DOHH2 (cell line): ENCODE results near the gene HIVEP3.

ENCODE experiments used
- H3F3A ChIP-seq: fragments of 200-600 bp; sonication (generic), shearing (Covaris generic); 2 replicates; pipeline ENCODE4 v1.6.0; 2016; ENCODE audit warnings: antibody characterized with exemption, mild to moderate bottlenecking; ENCODE audit not compliant: control insufficient read depth, insufficient read depth
- H3K27ac ChIP-seq: fragments of 200-600 bp; sonication (generic); 2 replicates; pipeline ENCODE4 v1.5.1; 2014; ENCODE audit warnings: low read depth, mild to moderate bottlenecking, low read length, moderate library complexity
- H3K27me3 ChIP-seq: fragments of 200-600 bp; sonication (generic); 2 replicates; pipeline ENCODE4 v1.6.1; 2014; ENCODE audit warnings: mild to moderate bottlenecking, low read length, mixed read lengths; ENCODE audit not compliant: control insufficient read depth
- H3K36me3 ChIP-seq: fragments of 200-600 bp; sonication (generic); 2 replicates; pipeline ENCODE4 v1.6.1; 2014; ENCODE audit warnings: mild to moderate bottlenecking, low read length, moderate library complexity, mixed read lengths; ENCODE audit not compliant: control insufficient read depth
- H3K4me1 ChIP-seq: fragments of 200-600 bp; sonication (generic); 2 replicates; pipeline ENCODE4 v1.6.1; 2014; ENCODE audit warnings: mild to moderate bottlenecking, low read length, mixed read lengths; ENCODE audit not compliant: control insufficient read depth
- H3K4me2 ChIP-seq: fragments of 200-600 bp; sonication (generic); 2 replicates; pipeline ENCODE4 v1.6.0; 2014; ENCODE audit warnings: mild to moderate bottlenecking, low read length, moderate library complexity
- H3K4me3 ChIP-seq: fragments of 200-600 bp; sonication (generic); 2 replicates; pipeline ENCODE4 v1.5.1; 2014; ENCODE audit warnings: mild to moderate bottlenecking, low read length, mixed read lengths
- H3K79me2 ChIP-seq: fragments of 200-600 bp; sonication (generic); 2 replicates; pipeline ENCODE4 v1.6.1; 2014; ENCODE audit warnings: mild to moderate bottlenecking, low read length, mixed read lengths; ENCODE audit not compliant: control insufficient read depth
- H3K9me2 ChIP-seq: fragments of 200-600 bp; sonication (generic); replicated peaks from 2 replicates; pipeline ENCODE4 v1.6.1; 2014; ENCODE audit warnings: mild to moderate bottlenecking, low read length, mixed read lengths; ENCODE audit not compliant: control insufficient read depth
- H3K9me3 ChIP-seq: fragments of 200-600 bp; sonication (generic); 2 replicates; pipeline ENCODE4 v1.6.1; 2014; ENCODE audit warnings: antibody characterized with exemption, low read length, mixed read lengths; ENCODE audit not compliant: control insufficient read depth, insufficient read depth
- H4K20me1 ChIP-seq: fragments of 200-600 bp; sonication (generic); 2 replicates; pipeline ENCODE4 v1.6.0; 2014; ENCODE audit warnings: low read depth, mild to moderate bottlenecking, antibody characterized with exemption, low read length, moderate library complexity; ENCODE audit not compliant: control insufficient read depth, insufficient read depth
- CTCF ChIP-seq: fragments of 200-600 bp; sonication (generic); IDR thresholded peaks from one replicate; pipeline ENCODE4 v1.5.1; 2014; ENCODE audit warnings: antibody characterized with exemption, mild to moderate bottlenecking, low read depth, low read length; ENCODE audit not compliant: poor library complexity, severe bottlenecking
- EZH2phosphoT487 ChIP-seq: fragments of 200-600 bp; sonication (generic); IDR thresholded peaks from 2 replicates; pipeline ENCODE4 v1.6.1; 2017; ENCODE audit warnings: borderline replicate concordance, mild to moderate bottlenecking, antibody characterized with exemption, low read length, moderate library complexity, mixed read lengths

HIVEP3 gene

GRCh38 chr1:41523949-41524675 is 394.6 kb downstream of the HIVEP3 start:
- no peaks in the 10 kb centered on the region for H3K27me3 ChIP-seq
- no peaks in the 10 kb centered on the region for H3K4me1 ChIP-seq
- H3K9me2 ChIP-seq, result no peaks in the 10 kb centered on the region
- H3K27ac ChIP-seq, result no peak overlapping the region
- H3K4me2 ChIP-seq, result no peak overlapping the region
- H4K20me1 ChIP-seq, result no peaks in the 10 kb centered on the region
- no peaks in the 10 kb centered on the region for H3F3A ChIP-seq
- no peaks in the 10 kb centered on the region for H3K79me2 ChIP-seq
- TF ChIP-seq CTCF, result no peak
- no peak for TF ChIP-seq EZH2phosphoT487
- H3K36me3 ChIP-seq, result no peaks in the 10 kb centered on the region
- H3K4me3 ChIP-seq, result no peak overlapping the region
- peaks cover 21% of the 10 kb centered on the region; the same call in 1 of the 2 replicates for H3K9me3 ChIP-seq

DNA sequence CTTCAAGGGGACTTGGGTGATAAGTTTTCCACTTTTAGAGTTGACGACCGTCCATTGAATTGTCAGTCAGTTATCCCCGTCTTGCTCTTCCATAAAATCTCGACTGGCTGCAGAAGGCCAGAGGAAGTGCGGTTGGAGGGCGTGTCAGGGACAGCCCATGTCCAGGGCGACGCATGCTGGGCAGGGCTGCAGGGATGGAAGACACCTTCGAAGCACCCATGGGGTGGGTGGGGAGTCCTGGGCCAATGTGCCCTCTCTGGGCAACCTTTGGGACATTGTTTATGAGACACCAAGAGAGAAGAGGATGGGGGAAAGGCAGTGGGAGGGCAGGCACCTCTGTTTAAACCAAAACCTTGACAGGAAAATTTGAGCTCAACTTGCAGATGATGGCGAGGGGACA is 395.7 kb downstream of the HIVEP3 start:
- Histone ChIP-seq H3K9me3 (peaks cover 14% of the 10 kb centered on the region; the same call in 1 of the 2 replicates), H3K27ac (no peak overlapping the region), H3K9me2 (no peaks in the 10 kb centered on the region), H3K36me3 (no peaks in the 10 kb centered on the region), H3K79me2 (no peaks in the 10 kb centered on the region), H3K4me3 (no peak overlapping the region), H4K20me1 (no peaks in the 10 kb centered on the region), H3K27me3 (no peaks in the 10 kb centered on the region), H3F3A (no peaks in the 10 kb centered on the region), H3K4me1 (no peaks in the 10 kb centered on the region), H3K4me2 (no peak overlapping the region)
- no peak for TF ChIP-seq CTCF
- TF ChIP-seq EZH2phosphoT487, result no peak

DNA sequence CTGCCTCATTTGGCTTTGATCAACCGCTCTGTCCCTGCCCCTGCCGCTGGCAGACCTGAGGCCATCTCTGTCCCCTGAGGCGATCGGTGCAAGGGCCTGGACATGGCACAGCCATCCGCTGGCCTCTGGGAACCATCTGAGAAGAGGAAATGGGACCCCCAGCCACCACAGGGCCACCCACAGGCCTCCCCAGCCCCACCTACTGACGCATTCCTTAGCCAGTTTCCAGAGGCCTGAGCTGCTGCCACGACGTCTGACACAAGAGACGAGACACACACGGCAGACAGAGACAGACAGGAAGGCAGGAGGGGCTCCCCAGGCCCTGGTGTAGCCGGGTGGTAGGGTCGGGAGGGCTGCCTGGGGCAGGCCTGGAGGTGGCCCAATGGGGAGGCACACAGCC is 397.0 kb downstream of the HIVEP3 start:
- no peaks in the 10 kb centered on the region for H4K20me1 ChIP-seq
- H3K4me3 ChIP-seq, result no peak overlapping the region
- H3F3A ChIP-seq, result no peaks in the 10 kb centered on the region
- H3K4me2 ChIP-seq, result no peak overlapping the region
- peaks cover under 1% of the 10 kb centered on the region; the same call in 1 of the 2 replicates for H3K9me3 ChIP-seq
- TF ChIP-seq EZH2phosphoT487, result no peak
- TF ChIP-seq CTCF, result no peak
- H3K9me2 ChIP-seq, result no peaks in the 10 kb centered on the region
- no peaks in the 10 kb centered on the region for H3K79me2 ChIP-seq
- H3K27ac ChIP-seq, result no peak overlapping the region
- no peaks in the 10 kb centered on the region for H3K36me3 ChIP-seq
- no peaks in the 10 kb centered on the region; the same call in 1 of the 2 replicates for H3K27me3 ChIP-seq
- no peaks in the 10 kb centered on the region for H3K4me1 ChIP-seq
